ENCODE measurements around the gene ITFG1. TPM values are rescaled to one million over a fixed set of nuclear protein-coding genes. Genes with fewer than 3 reads are reported as not detected.

Gene ITFG1
- total RNA-seq, 1 donor, result 58.6 TPM

GRCh38 chr16:47486856-47487255 lies 26.0 kb upstream of the ITFG1 start:
- TF ChIP-seq, protein P1, sequence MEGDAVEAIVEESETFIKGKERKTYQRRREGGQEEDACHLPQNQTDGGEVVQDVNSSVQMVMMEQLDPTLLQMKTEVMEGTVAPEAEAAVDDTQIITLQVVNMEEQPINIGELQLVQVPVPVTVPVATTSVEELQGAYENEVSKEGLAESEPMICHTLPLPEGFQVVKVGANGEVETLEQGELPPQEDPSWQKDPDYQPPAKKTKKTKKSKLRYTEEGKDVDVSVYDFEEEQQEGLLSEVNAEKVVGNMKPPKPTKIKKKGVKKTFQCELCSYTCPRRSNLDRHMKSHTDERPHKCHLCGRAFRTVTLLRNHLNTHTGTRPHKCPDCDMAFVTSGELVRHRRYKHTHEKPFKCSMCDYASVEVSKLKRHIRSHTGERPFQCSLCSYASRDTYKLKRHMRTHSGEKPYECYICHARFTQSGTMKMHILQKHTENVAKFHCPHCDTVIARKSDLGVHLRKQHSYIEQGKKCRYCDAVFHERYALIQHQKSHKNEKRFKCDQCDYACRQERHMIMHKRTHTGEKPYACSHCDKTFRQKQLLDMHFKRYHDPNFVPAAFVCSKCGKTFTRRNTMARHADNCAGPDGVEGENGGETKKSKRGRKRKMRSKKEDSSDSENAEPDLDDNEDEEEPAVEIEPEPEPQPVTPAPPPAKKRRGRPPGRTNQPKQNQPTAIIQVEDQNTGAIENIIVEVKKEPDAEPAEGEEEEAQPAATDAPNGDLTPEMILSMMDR (IDR thresholded peaks at IDR 0.05; ENCODE audit: extremely low read depth, low read depth, low read length), result no peak
- H3K79me2 ChIP-seq (ENCODE audit: insufficient read depth, low read length), result peaks cover 20% of the 10 kb centered on the region

DNA sequence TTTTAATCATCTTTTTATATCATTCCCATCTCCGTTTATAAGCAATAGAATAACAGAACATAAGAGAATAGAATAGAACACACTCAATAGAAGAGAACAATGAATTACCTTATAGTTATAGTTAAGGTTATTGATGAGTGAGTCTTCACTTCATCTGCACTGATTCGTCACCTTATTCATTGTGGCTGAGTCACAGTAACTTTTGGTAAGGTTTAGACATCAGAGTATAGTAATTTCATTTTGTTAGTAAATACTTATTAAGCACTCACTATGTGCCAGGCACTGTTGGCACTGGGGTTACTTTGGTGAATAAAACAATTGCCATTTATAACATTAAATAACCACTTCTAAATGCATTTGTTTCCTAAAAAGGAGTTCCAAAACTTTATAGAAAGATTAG lies 22.8 kb upstream of the ITFG1 start:
- no peak for DNase-seq (ENCODE audit: insufficient read length, low spot score, missing footprints)
- Histone ChIP-seq H2AFZ (ENCODE audit: low read length) (no peak overlapping the region), H3K9me3 (ENCODE audit: low read depth, low read length) (no peaks in the 10 kb centered on the region), H3K4me2 (ENCODE audit: insufficient read depth, low read length) (no peak overlapping the region), H3K79me2 (ENCODE audit: insufficient read depth, low read length) (peaks cover 34% of the 10 kb centered on the region), H3K4me1 (ENCODE audit: insufficient read depth, low read length) (peaks cover 2% of the 10 kb centered on the region), H4K20me1 (ENCODE audit: insufficient read depth, low read length) (peaks cover 8% of the 10 kb centered on the region), H3K27ac (ENCODE audit: low read depth, low read length) (no peak overlapping the region), H3K36me3 (ENCODE audit: insufficient read depth, low read length) (no peaks in the 10 kb centered on the region), H3K4me3 (ENCODE audit: insufficient read depth, low read length) (no peak overlapping the region), H3K27me3 (ENCODE audit: insufficient read depth, low read length) (no peaks in the 10 kb centered on the region)
- TF ChIP-seq, protein P1 (IDR thresholded peaks at IDR 0.05; ENCODE audit: extremely low read depth, low read depth, low read length), result no peak

More at GRCh38 chr16:47486856-47487255, 26.0 kb upstream of the ITFG1 start:
- DNase-seq (ENCODE audit: insufficient read length, low spot score, missing footprints), result no peak
- no peaks in the 10 kb centered on the region for H3K36me3 ChIP-seq (ENCODE audit: insufficient read depth, low read length)
- H4K20me1 ChIP-seq (ENCODE audit: insufficient read depth, low read length), result peaks cover 6% of the 10 kb centered on the region
- no peak overlapping the region for H3K4me3 ChIP-seq (ENCODE audit: insufficient read depth, low read length)
- no peak overlapping the region for H2AFZ ChIP-seq (ENCODE audit: low read length)
- no peak overlapping the region for H3K27ac ChIP-seq (ENCODE audit: low read depth, low read length)
- H3K4me1 ChIP-seq (ENCODE audit: insufficient read depth, low read length), result peaks cover 2% of the 10 kb centered on the region
- H3K9me3 ChIP-seq (ENCODE audit: low read depth, low read length), result peaks cover 4% of the 10 kb centered on the region
- no peak overlapping the region for H3K4me2 ChIP-seq (ENCODE audit: insufficient read depth, low read length)
- H3K27me3 ChIP-seq (ENCODE audit: insufficient read depth, low read length), result no peaks in the 10 kb centered on the region

DNA sequence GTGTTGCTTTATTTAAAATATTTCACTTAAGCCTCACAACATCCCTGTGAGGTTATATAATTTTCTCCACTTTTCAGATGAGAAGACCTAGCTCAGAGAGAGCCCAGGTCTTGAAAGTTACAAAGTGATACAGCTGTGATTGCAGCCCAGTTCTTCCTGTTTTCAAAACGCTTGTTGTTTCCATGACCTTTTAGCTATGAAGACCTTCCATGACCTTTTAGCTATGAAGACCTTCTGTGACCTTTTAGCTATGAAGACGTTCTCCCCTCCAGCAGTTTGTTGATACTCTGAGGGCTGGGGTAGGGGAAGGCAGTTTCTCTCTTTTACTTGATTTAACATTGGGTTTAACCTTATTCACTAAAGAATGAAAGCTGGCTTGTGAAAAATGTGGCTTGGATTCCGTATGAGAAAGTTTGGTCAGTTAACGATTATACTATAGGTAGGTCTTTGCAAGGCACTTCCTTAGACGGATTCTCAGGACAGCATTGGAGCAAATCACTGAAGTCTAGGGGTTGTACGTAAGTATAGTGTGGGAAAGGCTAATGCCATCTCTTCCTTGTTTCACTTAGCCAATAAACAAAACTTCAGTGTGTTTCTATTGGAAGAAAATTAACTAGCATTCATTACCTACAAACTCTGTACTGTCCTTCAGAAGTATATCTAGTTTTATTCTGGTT lies 21.0 kb upstream of the ITFG1 start:
- no peaks in the 10 kb centered on the region for H3K9me3 ChIP-seq (ENCODE audit: low read depth, low read length)
- DNase-seq (ENCODE audit: insufficient read length, low spot score, missing footprints), result no peak

DNA sequence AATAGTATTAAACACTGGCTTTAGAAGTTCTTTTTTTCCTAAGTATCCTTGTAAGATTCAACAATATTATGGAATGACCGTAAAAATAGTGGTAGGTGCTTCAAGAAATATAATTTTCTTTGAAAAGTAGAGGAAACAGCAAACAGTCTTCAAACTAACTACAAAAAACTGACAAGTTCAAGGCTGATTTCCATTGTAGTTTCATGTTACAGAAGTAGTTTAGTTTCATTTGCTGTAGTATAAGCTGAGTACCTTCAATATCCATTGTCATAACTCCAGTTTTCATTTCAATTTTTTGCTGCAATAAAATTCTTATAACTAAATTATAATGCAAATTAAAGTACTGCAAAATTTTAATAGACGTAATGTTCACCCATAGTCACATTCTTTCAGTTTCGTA lies 19.5 kb upstream of the ITFG1 start:
- TF ChIP-seq, protein P1 (IDR thresholded peaks at IDR 0.05; ENCODE audit: extremely low read depth, low read depth, low read length), result no peak
- no peaks in the 10 kb centered on the region for H3K9me3 ChIP-seq (ENCODE audit: low read depth, low read length)
- no peak overlapping the region for H3K4me3 ChIP-seq (ENCODE audit: insufficient read depth, low read length)
- H3K4me2 ChIP-seq (ENCODE audit: insufficient read depth, low read length), result no peak overlapping the region
- no peak for DNase-seq (ENCODE audit: insufficient read length, low spot score, missing footprints)
- H4K20me1 ChIP-seq (ENCODE audit: insufficient read depth, low read length), result peaks cover 5% of the 10 kb centered on the region
- H3K27me3 ChIP-seq (ENCODE audit: insufficient read depth, low read length), result no peaks in the 10 kb centered on the region
- peaks cover 31% of the 10 kb centered on the region for H3K79me2 ChIP-seq (ENCODE audit: insufficient read depth, low read length)
- H3K27ac ChIP-seq (ENCODE audit: low read depth, low read length), result no peak overlapping the region
- H3K4me1 ChIP-seq (ENCODE audit: insufficient read depth, low read length), result peaks cover 10% of the 10 kb centered on the region
- H2AFZ ChIP-seq (ENCODE audit: low read length), result no peak overlapping the region
- no peaks in the 10 kb centered on the region for H3K36me3 ChIP-seq (ENCODE audit: insufficient read depth, low read length)

More for the DNA sequence above, 21.0 kb upstream of the ITFG1 start:
- Histone ChIP-seq H3K4me2 (ENCODE audit: insufficient read depth, low read length) (no peak overlapping the region), H3K27ac (ENCODE audit: low read depth, low read length) (no peak overlapping the region), H3K27me3 (ENCODE audit: insufficient read depth, low read length) (no peaks in the 10 kb centered on the region), H4K20me1 (ENCODE audit: insufficient read depth, low read length) (peaks cover 8% of the 10 kb centered on the region), H3K79me2 (ENCODE audit: insufficient read depth, low read length) (peaks cover 31% of the 10 kb centered on the region), H3K4me1 (ENCODE audit: insufficient read depth, low read length) (peaks cover 4% of the 10 kb centered on the region), H3K4me3 (ENCODE audit: insufficient read depth, low read length) (no peak overlapping the region), H2AFZ (ENCODE audit: low read length) (no peak overlapping the region), H3K36me3 (ENCODE audit: insufficient read depth, low read length) (no peaks in the 10 kb centered on the region)
- TF ChIP-seq, protein P1 (IDR thresholded peaks at IDR 0.05; ENCODE audit: extremely low read depth, low read depth, low read length), result no peak

All from osteoblast (primary cell).